HG02678 (cell line): ENCODE results near the gene MFSD2A.
"Not testable (repeated sequence)": the region's sequence is repeated elsewhere in the genome, so short reads cannot be mapped to it uniquely, and the experiment has no call there.

ENCODE experiments used
- ATAC-seq: cut with Tn5 transposase; IDR thresholded peaks from one replicate; pipeline ENCODE4 v1.9.1; 2021; ENCODE audit warnings: mild to moderate bottlenecking, moderate library complexity; ENCODE audit not compliant: unreplicated experiment

MFSD2A gene

GRCh38 chr1:39964552-39964951 is 9.6 kb downstream of the MFSD2A start:
- no peak for ATAC-seq

GRCh38 chr1:39965044-39965443 is 10.1 kb downstream of the MFSD2A start:
- ATAC-seq: no peak

- ATAC-seq: no peak
Observed at GRCh38 chr1:39969048-39969447, 14.1 kb downstream of the MFSD2A start.

GRCh38 chr1:39969531-39970270 is 14.8 kb downstream of the MFSD2A start:
- no peak for ATAC-seq

- no peak for ATAC-seq
Observed at GRCh38 chr1:39970274-39970673, 15.3 kb downstream of the MFSD2A start.

GRCh38 chr1:39971138-39971537 is 16.2 kb downstream of the MFSD2A start:
- ATAC-seq: no peak

GRCh38 chr1:39973503-39974135 is 18.7 kb downstream of the MFSD2A start:
- no peak for ATAC-seq

GRCh38 chr1:39976732-39977131 is 21.8 kb downstream of the MFSD2A start:
- no peak for ATAC-seq

GRCh38 chr1:39977202-39977601 is 22.3 kb downstream of the MFSD2A start:
- no peak for ATAC-seq

- no peak for ATAC-seq
Observed at GRCh38 chr1:39979654-39980053, 24.7 kb downstream of the MFSD2A start.

- no peak for ATAC-seq
Observed at GRCh38 chr1:39980555-39981313, 25.8 kb downstream of the MFSD2A start.

GRCh38 chr1:39981385-39981784 is 26.4 kb downstream of the MFSD2A start:
- ATAC-seq: no peak

- ATAC-seq: no peak
Observed at GRCh38 chr1:39981945-39982344, 27.0 kb downstream of the MFSD2A start.

GRCh38 chr1:39984480-39984879 is 29.5 kb downstream of the MFSD2A start:
- ATAC-seq: not testable (repeated sequence)

GRCh38 chr1:39984951-39985350 is 30.0 kb downstream of the MFSD2A start:
- ATAC-seq: no peak

- ATAC-seq: no peak
Observed at GRCh38 chr1:39987869-39988268, 32.9 kb downstream of the MFSD2A start.

GRCh38 chr1:39988618-39989343 is 33.8 kb downstream of the MFSD2A start:
- no peak for ATAC-seq

- ATAC-seq: no peak
Observed at GRCh38 chr1:39990428-39990827, 35.5 kb downstream of the MFSD2A start.

GRCh38 chr1:39992234-39992633 is 37.3 kb downstream of the MFSD2A start:
- no peak for ATAC-seq

GRCh38 chr1:39992888-39993287 is 37.9 kb downstream of the MFSD2A start:
- no peak for ATAC-seq

GRCh38 chr1:39995973-39996393 is 41.0 kb downstream of the MFSD2A start:
- ATAC-seq: peak; percentile 93
